Prostate gland (tissue), 2 donors: Measurements from ENCODE around the gene ADAMTSL1. TPM values are rescaled to one million over a fixed set of nuclear protein-coding genes. Genes with fewer than 3 reads are reported as not detected.

Experiments
- DNase-seq: peaks from one replicate; pipeline ENCODE4 v3.0.0-alpha.2; 2019; ENCODE audit warnings: low spot score
- H3K27ac ChIP-seq, 2 donors: fragments of 200-600 bp; sonication (generic); 2 replicates each; pipeline ENCODE4 v1.5.1; 2017 to 2019
- H3K27me3 ChIP-seq: fragments of 200-600 bp; sonication (generic); replicated peaks from 2 replicates; pipeline ENCODE4 v1.5.1; 2019; ENCODE audit not compliant: insufficient read depth
- H3K36me3 ChIP-seq, 2 donors: fragments of 200-600 bp; sonication (generic); 1 replicate in 1 of 2; 2 replicates in 1 of 2; pipeline versions ENCODE4 v1.5.1 to v1.8.1; 2017 to 2019
- H3K4me1 ChIP-seq: fragments of 200-600 bp; sonication (generic); replicated peaks from 2 replicates; pipeline ENCODE4 v1.5.1; 2019
- H3K4me3 ChIP-seq, 2 donors: fragments of 200-600 bp; sonication (generic); 2 replicates each; pipeline ENCODE4 v1.5.1; 2017 to 2019
- H3K9me3 ChIP-seq: fragments of 200-600 bp; sonication (generic); 2 replicates; pipeline ENCODE4 v1.5.1; 2017
- CTCF ChIP-seq, 4 experiments: fragments of 200-600 bp in 2 of 4; fragments of 450-650 bp in 2 of 4; sonication (generic) in 2 of 4; IDR thresholded peaks; 1 replicate in 3 of 4; 2 replicates in 1 of 4; pipeline ENCODE4 v1.5.1; 2016 to 2019; ENCODE audit warnings: antibody characterized with exemption in 4 of 4, mild to moderate bottlenecking in 2 of 4, moderate library complexity in 2 of 4
- POLR2A ChIP-seq: fragments of 450-650 bp; IDR thresholded peaks from one replicate; pipeline ENCODE4 v1.6.1; 2016; ENCODE audit warnings: antibody characterized with exemption, mild to moderate bottlenecking
- POLR2AphosphoS5 ChIP-seq: sonication (generic); formaldehyde crosslinking; IDR thresholded peaks from one replicate; pipeline ENCODE4 v1.6.1; 2017; ENCODE audit warnings: antibody characterized with exemption
- WGBS: methylation state at CpG from one replicate; pipeline ENCODE4 v1.1.5; 2018; 5-methylcytosine and 5-hydroxymethylcytosine counted together
- intact Hi-C: fragments of 100-400 bp; cut with DNase I; formaldehyde crosslinking; loops from one replicate; pipeline ENCODE4 v1.14.2; 2022
- total RNA-seq, 2 donors: library from RNA; depleted of rRNA; stranded (reverse); fragments of >200 nt; gene quantifications; one replicate each; pipeline ENCODE4 v1.1.0, GENCODE V29; 2016

Gene ADAMTSL1
- total RNA-seq, 2 donors from 2014 or later, result 9.8 to 18.1 TPM

GRCh38 chr9:18516965-18517364 lies 43.0 kb downstream of the ADAMTSL1 start:
- no peaks in the 10 kb centered on the region for H3K9me3 ChIP-seq
- no peaks in the 10 kb centered on the region for H3K27me3 ChIP-seq
- no peaks in the 10 kb centered on the region for H3K4me1 ChIP-seq
- intact Hi-C loops, result no loop called here
- WGBS, result 72% methylated on average over 2 of the region's 2 CpGs
- no peak overlapping the region for H3K4me3 ChIP-seq
- TF ChIP-seq CTCF (IDR thresholded peaks at IDR 0.05) (no peak), POLR2AphosphoS5 (no peak), POLR2A (no peak)
- no peak for DNase-seq
- H3K27ac ChIP-seq, result no peak overlapping the region
- no peaks in the 10 kb centered on the region for H3K36me3 ChIP-seq

GRCh38 chr9:18520416-18521047 lies 46.6 kb downstream of the ADAMTSL1 start:
- no peaks in the 10 kb centered on the region for H3K9me3 ChIP-seq
- H3K27ac ChIP-seq, result no peak overlapping the region
- H3K4me1 ChIP-seq, result no peaks in the 10 kb centered on the region
- no peaks in the 10 kb centered on the region for H3K27me3 ChIP-seq
- DNase-seq, result no peak
- intact Hi-C loops, result no loop called here
- H3K4me3 ChIP-seq, result no peak overlapping the region
- WGBS, result 88% methylated on average over 3 of the region's 3 CpGs
- no peaks in the 10 kb centered on the region for H3K36me3 ChIP-seq
- TF ChIP-seq POLR2AphosphoS5, result no peak
- no peak for TF ChIP-seq POLR2A
- TF ChIP-seq CTCF (IDR thresholded peaks at IDR 0.05), result no peak

- Histone ChIP-seq H3K36me3 (no peaks in the 10 kb centered on the region), H3K9me3 (no peaks in the 10 kb centered on the region), H3K27ac (no peak overlapping the region), H3K4me1 (no peaks in the 10 kb centered on the region), H3K27me3 (no peaks in the 10 kb centered on the region), H3K4me3 (no peak overlapping the region)
- WGBS, result 95% methylated on average over 3 of the region's 3 CpGs
- no peak for TF ChIP-seq CTCF (IDR thresholded peaks at IDR 0.05)
- TF ChIP-seq POLR2AphosphoS5, result no peak
- no peak for TF ChIP-seq POLR2A
- intact Hi-C loops, result no loop called here
- DNase-seq, result no peak
Measured at GRCh38 chr9:18526685-18527084, 52.7 kb downstream of the ADAMTSL1 start.

- Histone ChIP-seq H3K9me3 (no peaks in the 10 kb centered on the region), H3K4me1 (no peaks in the 10 kb centered on the region), H3K27ac (no peak overlapping the region), H3K4me3 (no peak overlapping the region), H3K27me3 (no peaks in the 10 kb centered on the region), H3K36me3 (no peaks in the 10 kb centered on the region)
- WGBS, result 72% methylated on average over 7 of the region's 7 CpGs
- TF ChIP-seq CTCF (IDR thresholded peaks at IDR 0.05), result no peak
- no peak for TF ChIP-seq POLR2A
- no peak for TF ChIP-seq POLR2AphosphoS5
- no peak for DNase-seq
- intact Hi-C loops, result no loop called here
Measured at GRCh38 chr9:18531136-18532065, 57.4 kb downstream of the ADAMTSL1 start.
